ENCODE measurements around the gene SLC2A4RG. TPM values are rescaled to one million over a fixed set of nuclear protein-coding genes. Genes with fewer than 3 reads are reported as not detected.

Gene SLC2A4RG, protein sequence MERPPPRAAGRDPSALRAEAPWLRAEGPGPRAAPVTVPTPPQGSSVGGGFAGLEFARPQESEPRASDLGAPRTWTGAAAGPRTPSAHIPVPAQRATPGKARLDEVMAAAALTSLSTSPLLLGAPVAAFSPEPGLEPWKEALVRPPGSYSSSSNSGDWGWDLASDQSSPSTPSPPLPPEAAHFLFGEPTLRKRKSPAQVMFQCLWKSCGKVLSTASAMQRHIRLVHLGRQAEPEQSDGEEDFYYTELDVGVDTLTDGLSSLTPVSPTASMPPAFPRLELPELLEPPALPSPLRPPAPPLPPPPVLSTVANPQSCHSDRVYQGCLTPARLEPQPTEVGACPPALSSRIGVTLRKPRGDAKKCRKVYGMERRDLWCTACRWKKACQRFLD
- 100 to 1,000 TPM in 1 of 4 donors, 10 to 100 TPM in 3; 10.5 to 120 (median 41.0) TPM for total RNA-seq

DNA sequence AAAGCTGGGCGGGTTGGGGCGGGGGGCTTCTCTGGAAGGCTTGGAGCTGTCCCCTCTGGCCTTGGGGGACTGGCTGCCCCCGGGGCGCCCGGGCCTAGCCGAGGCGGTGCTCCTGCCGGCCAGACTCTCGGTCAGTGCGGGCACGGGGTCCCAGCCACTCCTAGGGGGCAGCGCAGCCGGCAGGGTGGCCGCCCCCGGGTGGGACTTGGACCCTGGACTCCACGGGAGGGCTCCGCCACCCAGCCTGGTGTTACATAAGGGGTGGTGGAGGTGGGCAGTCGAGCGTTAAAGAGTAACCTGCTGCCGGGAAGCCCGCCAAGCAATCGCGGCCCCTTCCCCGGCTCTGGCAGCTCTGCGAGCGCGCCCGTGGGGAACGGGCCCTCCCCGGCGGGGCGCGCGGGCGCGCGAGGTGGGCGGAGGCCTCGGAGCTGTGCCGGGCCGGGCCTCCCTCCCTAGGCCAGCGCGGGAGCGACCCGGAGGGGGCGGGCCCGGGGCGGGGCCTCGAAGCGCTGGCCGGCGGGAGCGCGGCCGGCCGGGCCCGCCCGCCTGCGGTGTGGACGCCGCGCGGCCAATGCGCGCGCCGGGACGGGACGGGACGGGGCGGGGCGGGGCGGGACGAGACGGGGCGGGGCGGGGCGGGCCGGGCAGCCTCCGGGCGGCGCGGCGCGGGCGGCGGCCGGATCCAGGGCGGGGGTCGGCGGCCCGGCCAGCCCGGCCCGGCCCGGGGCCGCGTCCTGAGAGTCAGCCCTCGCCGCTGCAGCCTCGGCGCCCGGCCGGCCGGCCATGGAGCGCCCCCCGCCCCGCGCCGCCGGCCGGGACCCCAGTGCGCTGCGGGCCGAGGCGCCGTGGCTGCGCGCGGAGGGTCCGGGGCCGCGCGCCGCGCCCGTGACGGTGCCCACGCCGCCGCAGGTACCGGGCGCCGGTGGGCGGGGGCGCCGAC lies at the start of gene SLC2A4RG:
Gene SLC2A4RG (plus strand): TSS at position 647 of the 940 bp plus-strand sequence. CDS start 137 bp downstream, at position 784.
- Histone ChIP-seq H3K36me3 (no peaks in the 10 kb centered on the region), H3K27me3 (no peaks in the 10 kb centered on the region), H3K4me1 (peaks cover 0 to 30% of the 10 kb centered on the region in 2 donors), H3K9me3 (no peaks in the 10 kb centered on the region), H3K27ac (peak within 1 kb of the TSS; percentile 88 to 94), H3K4me3 (peak within 1 kb of the TSS; percentile 55 to 77)
- TF ChIP-seq POLR2A (IDR thresholded peaks at IDR 0.05), result no peak
- TF ChIP-seq, protein P1, sequence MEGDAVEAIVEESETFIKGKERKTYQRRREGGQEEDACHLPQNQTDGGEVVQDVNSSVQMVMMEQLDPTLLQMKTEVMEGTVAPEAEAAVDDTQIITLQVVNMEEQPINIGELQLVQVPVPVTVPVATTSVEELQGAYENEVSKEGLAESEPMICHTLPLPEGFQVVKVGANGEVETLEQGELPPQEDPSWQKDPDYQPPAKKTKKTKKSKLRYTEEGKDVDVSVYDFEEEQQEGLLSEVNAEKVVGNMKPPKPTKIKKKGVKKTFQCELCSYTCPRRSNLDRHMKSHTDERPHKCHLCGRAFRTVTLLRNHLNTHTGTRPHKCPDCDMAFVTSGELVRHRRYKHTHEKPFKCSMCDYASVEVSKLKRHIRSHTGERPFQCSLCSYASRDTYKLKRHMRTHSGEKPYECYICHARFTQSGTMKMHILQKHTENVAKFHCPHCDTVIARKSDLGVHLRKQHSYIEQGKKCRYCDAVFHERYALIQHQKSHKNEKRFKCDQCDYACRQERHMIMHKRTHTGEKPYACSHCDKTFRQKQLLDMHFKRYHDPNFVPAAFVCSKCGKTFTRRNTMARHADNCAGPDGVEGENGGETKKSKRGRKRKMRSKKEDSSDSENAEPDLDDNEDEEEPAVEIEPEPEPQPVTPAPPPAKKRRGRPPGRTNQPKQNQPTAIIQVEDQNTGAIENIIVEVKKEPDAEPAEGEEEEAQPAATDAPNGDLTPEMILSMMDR (IDR thresholded peaks at IDR 0.05), result no peak
- peak; percentile 72 to 85 for DNase-seq
- intact Hi-C loops (cut with DNase I; ENCODE audit: low total_unique reads), result no loop called here

DNA sequence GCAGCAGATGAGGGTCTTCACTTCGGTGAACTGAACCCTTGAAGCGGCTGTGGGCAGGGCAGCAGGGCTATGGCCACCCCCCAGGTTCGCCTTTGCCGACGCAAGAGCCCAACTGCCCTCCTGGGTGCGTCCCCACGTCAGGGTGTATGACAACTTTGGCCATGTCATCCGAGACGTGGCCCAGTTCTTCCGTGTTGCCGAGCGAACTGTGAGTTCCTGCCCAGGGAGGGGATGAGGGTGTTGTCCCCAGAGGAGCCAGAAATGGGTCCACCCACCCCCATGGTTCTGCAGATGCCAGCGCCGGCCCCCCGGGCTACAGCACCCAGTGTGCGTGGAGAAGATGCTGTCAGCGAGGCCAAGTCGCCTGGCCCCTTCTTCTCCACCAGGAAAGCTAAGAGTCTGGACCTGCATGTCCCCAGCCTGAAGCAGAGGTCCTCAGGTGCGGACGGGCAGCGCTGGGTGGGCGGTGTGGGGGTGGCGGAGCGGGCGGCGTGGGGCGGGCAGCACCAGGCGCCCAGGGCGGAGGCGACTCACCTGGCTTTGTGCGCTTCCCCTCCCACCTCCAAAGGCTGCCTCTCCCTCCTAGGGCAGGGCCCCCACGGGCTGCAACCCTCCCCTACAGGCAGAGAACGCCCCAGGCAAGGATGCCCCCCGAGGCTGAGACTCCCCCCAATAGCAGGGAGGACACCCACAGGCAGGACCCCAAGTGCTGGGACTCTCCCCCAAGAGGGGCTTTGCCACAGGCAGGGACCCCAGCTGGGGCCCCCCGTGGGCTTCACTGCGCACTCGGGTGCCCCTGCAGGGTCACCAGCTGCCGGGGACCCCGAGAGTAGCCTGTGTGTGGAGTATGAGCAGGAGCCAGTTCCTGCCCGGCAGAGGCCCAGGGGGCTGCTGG lies 49.3 kb upstream of the SLC2A4RG start:
- no peak overlapping the region for H3K4me3 ChIP-seq
- intact Hi-C loops (cut with DNase I; ENCODE audit: low total_unique reads), result no loop called here
- H3K4me1 ChIP-seq, result peaks cover 0 to 15% of the 10 kb centered on the region in 2 donors
- no peak overlapping the region for H3K27ac ChIP-seq
- DNase-seq, result no peak
- no peaks in the 10 kb centered on the region for H3K27me3 ChIP-seq
- no peak for TF ChIP-seq POLR2A (IDR thresholded peaks at IDR 0.05)
- no peaks in the 10 kb centered on the region for H3K36me3 ChIP-seq
- no peaks in the 10 kb centered on the region for H3K9me3 ChIP-seq

DNA sequence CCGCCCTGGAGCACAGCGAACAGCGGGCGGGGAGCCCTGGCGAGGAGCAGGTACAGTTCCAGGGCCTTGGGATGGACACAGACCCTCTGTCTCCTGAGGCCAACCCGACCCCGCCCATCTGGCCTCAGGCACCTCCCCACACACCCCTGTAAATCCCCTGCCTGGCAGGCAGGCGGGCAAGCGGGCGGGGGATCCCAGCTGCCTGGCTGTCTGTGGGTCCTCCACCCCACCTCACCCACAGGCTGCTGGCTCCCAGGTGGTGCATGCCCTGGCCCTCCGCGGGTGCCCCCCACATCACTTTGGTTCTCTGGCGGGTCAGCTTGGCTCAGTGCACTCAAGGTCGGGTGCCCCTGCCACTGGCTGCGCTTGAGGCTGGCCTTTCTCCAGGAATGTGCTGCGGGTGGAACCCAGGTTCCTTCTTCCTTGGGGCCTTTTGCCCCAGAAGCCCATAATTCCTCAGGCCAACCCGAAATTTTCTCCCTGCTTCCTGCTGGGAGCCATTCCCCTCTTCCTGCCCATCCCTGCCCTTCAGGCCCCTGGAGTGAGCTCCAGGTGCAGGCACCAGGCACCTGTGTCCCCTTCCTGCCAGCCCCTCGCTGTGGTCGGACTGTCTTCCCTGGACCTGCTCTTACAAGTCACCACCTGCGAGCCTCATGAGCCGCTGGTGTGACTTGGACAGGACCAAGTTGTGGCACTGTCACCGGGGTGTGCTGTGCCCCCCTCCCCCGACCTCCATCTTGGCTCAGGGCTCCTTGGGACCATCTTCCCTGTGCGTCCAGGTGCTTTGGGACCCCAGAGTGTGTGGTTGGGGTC lies 48.5 kb upstream of the SLC2A4RG start:
- Histone ChIP-seq H3K4me3 (no peak overlapping the region), H3K9me3 (no peaks in the 10 kb centered on the region), H3K27ac (no peak overlapping the region), H3K27me3 (no peaks in the 10 kb centered on the region), H3K36me3 (no peaks in the 10 kb centered on the region), H3K4me1 (peaks cover 0 to 13% of the 10 kb centered on the region in 2 donors)
- no peak for TF ChIP-seq POLR2A (IDR thresholded peaks at IDR 0.05)
- TF ChIP-seq, protein P1 (IDR thresholded peaks at IDR 0.05), result no peak
- intact Hi-C loops (cut with DNase I; ENCODE audit: low total_unique reads), result no loop called here
- DNase-seq, result no peak

DNA sequence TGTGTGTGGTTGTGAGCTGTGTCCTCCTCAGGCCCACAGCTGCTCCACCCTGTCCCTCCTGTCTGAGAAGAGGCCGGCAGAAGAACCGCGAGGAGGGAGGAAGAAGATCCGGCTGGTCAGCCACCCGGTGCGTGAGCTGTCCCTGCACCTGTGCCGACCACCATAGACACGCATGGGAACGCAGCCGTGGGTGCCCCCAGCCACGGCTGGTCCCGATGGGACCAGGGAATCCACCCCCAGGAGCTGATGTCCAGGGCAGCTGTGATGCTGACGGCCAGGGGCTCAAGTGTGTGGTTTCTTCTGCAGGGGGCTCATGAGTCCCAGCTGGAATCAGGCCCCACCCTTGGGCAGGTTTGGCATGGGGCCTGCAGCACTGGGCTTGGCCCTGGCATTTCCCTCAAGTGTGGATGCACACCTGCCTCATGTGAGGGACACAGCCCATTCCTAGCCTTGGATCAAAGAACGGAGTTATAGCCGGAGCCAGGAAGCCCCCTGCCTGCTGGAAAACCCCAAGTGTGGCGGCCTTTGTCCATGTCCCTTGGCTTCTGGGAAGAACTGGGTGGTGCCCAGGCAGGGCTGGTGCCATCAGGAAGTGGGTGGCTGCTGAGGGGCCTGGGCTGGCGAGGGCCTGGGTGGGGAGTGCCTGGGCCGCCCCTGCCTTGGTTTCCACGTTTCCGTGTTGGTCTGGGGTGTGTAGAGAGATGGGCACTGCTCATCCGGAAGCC lies 47.7 kb upstream of the SLC2A4RG start:
- TF ChIP-seq, protein P1 (IDR thresholded peaks at IDR 0.05), result no peak
- no peak for TF ChIP-seq POLR2A (IDR thresholded peaks at IDR 0.05)
- Histone ChIP-seq H3K4me3 (no peak overlapping the region), H3K9me3 (no peaks in the 10 kb centered on the region), H3K27me3 (no peaks in the 10 kb centered on the region), H3K27ac (peak overlapping the region in 1 of 2 donors; percentile 3), H3K36me3 (no peaks in the 10 kb centered on the region), H3K4me1 (peaks cover 0 to 10% of the 10 kb centered on the region in 2 donors)
- intact Hi-C loops (cut with DNase I; ENCODE audit: low total_unique reads), result no loop called here
- no peak for DNase-seq
